ENCODE results near the gene GLI1.
"Not testable (repeated sequence)": the region's sequence is repeated elsewhere in the genome, so short reads cannot be mapped to it uniquely, and the experiment has no call there.

GLI1 gene

DNA sequence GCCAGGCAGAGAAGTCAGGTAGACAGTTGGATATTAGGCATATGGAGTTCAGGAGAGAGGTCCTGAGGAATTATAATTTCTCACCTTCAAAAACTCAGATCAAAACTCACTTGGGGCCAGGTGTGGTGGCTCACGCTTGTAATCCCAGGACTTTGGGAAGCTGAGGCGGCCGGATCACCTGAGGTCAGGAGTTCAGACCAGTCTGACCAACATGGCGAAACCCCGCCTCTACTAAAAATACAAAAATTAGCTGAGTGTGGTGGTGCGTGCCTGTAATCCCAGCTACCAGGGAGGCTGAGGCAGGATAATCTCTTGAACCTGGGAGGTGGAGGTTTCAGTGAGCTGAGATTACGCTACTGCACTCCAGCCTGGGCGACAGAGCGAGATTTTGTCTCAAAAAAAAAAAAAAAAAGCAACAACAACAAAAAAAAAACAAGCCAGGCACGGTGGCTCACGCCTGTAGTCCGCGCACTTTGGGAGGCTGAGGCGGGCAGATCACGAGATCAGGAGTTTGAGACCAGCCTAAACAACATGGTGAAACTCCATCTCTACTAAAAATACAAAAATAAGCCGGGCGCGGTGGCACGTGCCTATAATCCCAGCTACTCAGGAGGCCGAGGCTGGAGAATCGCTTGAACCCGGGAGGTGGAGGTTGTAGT is 42.9 kb downstream of the GLI1 start:
- not testable (repeated sequence) for DNase-seq

- not testable (repeated sequence) for DNase-seq
Measured at GRCh38 chr12:57506541-57506940, 47.0 kb downstream of the GLI1 start.

DNA sequence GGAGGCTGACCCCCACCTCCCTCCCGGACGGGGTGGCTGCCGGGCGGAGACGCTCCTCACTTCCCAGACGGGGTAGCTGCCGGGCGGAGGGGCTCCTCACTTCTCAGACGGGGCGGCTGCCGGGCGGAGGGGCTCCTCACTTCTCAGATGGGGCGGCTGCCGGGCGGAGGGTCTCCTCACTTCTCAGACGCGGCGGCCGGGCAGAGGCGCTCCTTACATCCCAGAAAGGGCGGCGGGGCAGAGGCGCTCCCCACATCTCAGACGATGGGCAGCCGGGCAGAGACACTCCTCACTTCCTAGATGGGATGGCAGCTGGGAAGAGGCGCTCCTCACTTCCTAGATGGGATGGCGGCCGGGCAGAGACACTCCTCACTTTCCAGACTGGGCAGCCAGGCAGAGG is 48.2 kb downstream of the GLI1 start:
- not testable (repeated sequence) for DNase-seq

- DNase-seq: no peak
Measured at GRCh38 chr12:57511161-57511560, 51.6 kb downstream of the GLI1 start.

DNA sequence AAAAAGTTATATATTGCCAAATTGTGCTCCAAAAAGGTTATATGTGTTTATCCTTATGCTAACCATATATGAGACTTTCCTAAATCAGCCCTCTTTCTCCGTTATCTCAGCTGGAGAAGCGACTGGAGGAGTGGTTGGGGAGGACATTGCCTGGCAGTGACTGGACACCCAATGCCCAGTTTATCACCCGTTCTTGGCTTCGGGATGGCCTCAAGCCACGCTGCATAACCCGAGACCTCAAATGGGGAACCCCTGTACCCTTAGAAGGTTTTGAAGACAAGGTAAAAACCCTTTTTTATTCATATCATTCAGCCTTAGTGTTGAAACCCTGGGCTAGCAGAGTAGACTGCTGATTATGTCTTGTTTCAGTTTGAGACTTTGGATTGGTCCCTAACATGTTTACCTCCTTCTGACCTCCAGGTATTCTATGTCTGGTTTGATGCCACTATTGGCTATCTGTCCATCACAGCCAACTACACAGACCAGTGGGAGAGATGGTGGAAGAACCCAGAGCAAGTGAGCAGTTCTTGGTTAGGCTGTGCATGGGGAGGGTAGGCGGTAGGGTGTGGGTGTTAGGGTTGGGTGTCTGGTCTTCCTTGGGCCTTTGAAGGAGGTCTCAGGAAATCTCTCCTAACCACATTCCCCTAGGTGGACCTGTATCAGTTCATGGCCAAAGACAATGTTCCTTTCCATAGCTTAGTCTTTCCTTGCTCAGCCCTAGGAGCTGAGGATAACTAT is 52.2 kb downstream of the GLI1 start:
- no peak for DNase-seq

DNA sequence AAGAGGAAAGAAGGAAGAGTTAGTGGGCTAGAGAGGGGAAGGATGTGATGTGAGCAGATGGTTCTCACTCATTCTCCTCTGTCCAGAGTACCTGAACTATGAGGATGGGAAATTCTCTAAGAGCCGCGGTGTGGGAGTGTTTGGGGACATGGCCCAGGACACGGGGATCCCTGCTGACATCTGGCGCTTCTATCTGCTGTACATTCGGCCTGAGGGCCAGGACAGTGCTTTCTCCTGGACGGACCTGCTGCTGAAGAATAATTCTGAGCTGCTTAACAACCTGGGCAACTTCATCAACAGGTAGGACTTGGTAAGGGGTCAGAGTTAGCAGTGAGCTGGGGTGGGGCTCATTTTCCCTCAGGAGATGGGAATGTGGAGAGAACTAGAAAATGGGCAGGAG is 53.1 kb downstream of the GLI1 start:
- no peak for DNase-seq

DNA sequence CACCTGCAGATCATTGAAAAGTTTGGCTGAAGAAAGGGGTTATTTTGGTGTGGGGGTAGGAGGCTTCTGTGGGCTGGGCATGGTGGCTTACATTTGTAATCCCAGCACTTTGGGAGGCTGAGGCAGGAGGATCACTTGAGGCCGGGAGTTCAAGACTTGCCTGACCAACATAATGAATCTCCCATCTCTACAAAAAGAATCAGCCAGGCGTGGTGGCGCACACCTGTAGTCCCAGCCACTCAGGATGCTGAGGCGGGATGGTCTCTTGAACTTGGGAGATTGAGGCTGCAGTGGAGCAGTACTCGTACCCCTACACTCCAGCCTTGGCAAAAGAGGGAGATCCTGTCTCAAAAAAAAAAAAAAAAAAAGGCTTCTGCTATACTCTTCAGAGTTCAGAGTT is 53.7 kb downstream of the GLI1 start:
- no peak for DNase-seq

- DNase-seq: not testable (repeated sequence)
Measured at GRCh38 chr12:57513677-57514076, 54.1 kb downstream of the GLI1 start.

DNA sequence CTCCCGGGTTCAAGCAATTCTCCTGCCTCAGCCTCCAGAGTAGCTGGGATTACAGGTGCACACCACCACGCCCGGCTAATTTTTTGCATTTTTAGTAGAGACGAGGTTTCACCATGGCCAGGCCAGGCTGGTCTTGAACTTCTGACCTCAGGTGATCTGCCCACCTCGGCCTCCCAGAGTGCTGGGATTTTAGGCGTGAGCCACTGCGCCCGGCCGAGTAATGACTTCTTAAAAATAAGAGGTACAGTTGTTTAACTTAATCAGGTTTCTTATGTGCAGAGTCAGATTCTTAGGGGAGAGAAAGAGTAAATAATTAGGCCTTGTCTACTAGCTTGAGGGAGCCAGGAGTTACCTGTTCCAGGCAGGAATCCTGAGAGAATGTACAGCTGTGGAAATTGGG is 54.7 kb downstream of the GLI1 start:
- not testable (repeated sequence) for DNase-seq

GRCh38 chr12:57514720-57515407 is 55.3 kb downstream of the GLI1 start:
- DNase-seq: peak; percentile 37

DNA sequence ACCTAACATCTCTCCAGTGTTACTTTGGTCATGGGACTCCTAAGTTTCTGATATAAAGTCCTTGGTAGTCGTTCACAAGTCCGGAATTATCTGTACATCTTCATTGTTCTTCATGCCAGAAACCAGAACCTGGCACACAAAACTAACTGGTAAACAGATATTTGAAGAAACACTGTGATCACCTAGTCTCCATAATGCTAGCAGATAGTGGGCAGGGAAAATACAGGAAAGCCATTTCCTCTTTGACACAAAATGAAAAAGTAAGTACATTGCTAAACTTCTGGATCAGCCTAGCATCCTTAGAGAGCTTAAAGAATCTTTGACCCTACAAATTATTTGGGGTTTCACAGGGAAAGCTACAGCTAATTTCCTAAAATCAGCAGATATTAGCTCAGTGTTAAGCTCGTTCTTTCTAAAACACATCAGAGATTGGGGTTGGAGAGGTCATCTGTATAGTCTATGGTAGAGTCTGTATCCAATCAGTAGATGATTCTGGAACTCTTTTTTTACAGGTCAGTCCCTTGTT is 55.9 kb downstream of the GLI1 start:
- no peak for DNase-seq

- no peak for DNase-seq
Measured at GRCh38 chr12:57515934-57516541, 56.5 kb downstream of the GLI1 start.

GRCh38 chr12:57516617-57517153 is 57.1 kb downstream of the GLI1 start:
- no peak for DNase-seq

- DNase-seq: no peak
Measured at GRCh38 chr12:57517187-57517586, 57.6 kb downstream of the GLI1 start.

- not testable (repeated sequence) for DNase-seq
Measured at GRCh38 chr12:57517718-57518117, 58.1 kb downstream of the GLI1 start.

DNA sequence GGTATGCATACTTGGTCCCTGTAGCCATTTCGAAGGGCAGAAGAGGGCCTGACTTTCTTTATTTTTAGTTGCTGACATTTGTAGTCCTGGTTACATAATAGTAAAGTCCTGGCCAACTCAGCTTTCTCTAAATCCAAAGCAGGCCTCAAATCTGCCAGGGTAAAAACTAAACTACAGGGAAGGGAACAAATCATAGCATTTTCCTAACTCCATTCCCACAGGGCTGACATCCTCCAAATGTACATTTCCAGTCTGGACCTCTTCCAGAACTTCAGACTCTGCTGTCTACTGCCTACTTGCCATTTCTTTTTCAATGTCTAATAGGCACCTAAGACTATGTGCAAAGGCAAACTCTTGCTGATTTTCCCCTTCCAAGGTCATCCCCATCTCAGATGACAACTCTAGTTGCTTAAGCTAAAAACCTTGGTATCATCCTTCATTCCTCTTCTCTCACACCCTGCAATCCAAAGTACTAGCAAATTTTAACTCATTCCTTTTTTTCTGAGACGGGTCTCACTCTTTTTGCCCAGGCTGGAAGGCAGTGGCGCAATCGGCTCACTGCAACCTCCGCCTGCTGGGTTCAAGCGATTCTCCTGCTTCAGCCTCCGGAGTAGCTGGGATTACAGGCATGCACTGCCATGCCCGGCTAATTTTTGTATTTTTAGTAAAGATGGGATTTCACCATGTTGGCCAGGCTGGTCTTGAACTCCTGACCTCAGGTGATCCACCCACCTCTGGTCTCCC is 58.8 kb downstream of the GLI1 start:
- DNase-seq: no peak

DNA sequence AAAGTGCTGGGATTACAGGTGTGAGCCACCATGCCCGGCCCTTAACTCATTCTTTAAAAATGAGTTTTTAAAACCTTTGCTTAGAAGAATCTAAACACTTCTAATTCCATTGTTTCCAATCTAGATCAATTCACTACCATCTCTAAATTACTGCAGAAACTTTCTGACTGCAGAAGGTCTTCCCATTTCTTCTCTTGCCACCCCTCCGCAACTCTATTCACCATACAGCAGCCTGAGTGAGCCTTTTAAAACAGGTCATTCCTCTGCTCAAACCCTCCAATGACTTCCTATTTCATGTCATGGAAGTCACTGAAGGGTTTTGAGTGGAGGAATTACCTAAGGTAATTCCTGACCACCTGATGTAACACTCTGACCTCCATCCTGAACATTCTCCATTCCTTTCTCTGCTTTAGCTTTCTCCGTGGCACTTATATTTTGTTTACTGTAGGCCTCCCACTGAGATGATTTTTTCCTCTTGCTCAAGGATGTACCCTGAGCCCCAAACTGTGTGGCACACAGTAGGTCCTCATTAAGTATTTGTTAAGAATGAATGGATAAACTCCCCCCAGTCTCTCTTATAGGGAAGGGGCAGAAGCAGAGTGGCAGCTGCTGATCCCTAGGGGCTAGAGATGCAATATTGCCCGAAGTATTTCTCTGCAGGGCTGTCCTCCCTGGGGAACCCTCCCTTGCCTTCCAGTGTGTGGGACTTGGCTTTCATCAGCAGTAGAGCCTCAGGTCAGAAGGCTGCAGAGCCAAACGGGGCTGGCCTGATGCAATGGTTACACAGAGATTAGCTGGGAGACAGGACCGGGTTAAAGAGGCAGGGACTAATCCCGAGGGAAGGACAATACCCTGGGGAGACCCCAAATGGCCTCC is 59.6 kb downstream of the GLI1 start:
- DNase-seq: peak; percentile 28

DNA sequence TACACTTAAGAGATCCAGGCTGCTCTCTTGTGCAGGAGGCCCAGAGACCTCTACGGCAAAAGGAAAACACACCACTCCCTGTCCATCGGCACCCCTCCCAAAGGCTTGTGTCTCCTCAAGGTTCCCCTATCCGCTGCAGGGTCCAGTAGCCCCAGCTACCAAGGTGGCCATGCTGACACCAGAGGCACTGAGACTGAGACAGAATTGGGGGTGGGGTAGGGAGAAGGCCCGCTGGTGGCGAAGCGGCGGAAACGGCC is 60.1 kb downstream of the GLI1 start:
- DNase-seq: no peak

- DNase-seq: peak; percentile 99
Measured at GRCh38 chr12:57520053-57520818, 60.7 kb downstream of the GLI1 start, which contains the start of gene DDIT3. TSS of gene DDIT3 (minus strand) at chr12:57520514. CDS start at chr12:57517406, 3,108 bp downstream.

GRCh38 chr12:57521525-57522010 is 62.0 kb downstream of the GLI1 start:
- peak; percentile 43 for DNase-seq
